ENCODE results near the gene C1orf146. TPM values are rescaled to one million over a fixed set of nuclear protein-coding genes. Genes with fewer than 3 reads are reported as not detected.
"Not testable (repeated sequence)": the region's sequence is repeated elsewhere in the genome, so short reads cannot be mapped to it uniquely, and the experiment has no call there.

Gene C1orf146
- total and polyA plus RNA-seq, 5 experiments from 2014 or later = not detected

DNA sequence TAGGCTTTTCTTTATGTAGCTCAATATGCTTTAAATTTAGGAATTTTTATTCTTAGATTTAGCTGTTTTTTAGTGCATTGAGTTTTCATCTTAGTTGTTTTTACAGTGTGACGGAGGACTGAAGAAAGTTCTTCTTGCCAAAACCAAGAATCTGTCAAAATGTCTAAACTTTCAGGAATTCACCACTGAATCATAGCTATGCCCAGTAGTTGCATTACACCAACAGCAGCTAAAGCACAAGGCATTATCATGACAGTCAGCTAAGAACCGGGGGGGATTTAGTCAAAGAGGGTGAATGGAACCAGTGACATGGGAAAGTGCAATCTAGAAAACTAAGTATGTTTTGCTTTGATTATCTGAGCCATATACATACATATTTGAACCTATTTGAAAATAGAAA lies 6.5 kb upstream of the C1orf146 start:
- H3K4me1 Mint-ChIP-seq = peaks cover 10 to 14% (median 12%) of the 10 kb centered on the region in 4 donors
- ATAC-seq (no peak), DNase-seq (no peak)
- H3K9me3 Mint-ChIP-seq = peaks cover 0 to 10% (median 0%) of the 10 kb centered on the region in 9 donors
- no peaks in the 10 kb centered on the region for H3K27me3 Mint-ChIP-seq
- POLR2A ChIA-PET = no interaction called here
- no peak overlapping the region for H3K4me3 Mint-ChIP-seq
- no peak overlapping the region for H3K27ac Mint-ChIP-seq
- peaks cover 0 to 8% (median 4%) of the 10 kb centered on the region in 3 donors for H3K36me3 Mint-ChIP-seq

GRCh38 chr1:92218559-92218958 lies 844 bp downstream of the C1orf146 start:
- H3K27ac Mint-ChIP-seq = no peak overlapping the region

DNA sequence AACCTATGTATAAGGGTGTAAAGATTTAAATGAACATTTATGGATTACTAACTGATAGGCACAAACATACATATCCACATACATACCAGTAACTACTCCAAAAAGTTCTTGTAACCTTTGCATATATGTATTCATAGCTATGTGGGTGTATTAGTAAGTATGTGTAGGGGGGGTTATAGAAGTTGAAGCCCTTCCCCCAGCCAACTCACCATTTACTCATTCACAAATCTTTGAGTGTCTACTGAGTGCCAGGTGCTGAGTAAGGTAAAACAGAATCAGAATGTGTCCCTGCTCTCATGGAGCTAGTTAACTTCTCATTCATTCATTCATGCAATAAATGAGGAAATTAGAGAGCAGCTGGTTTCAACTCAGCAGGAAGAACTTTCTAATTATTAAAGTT lies 1.3 kb downstream of the C1orf146 start:
- H3K36me3 Mint-ChIP-seq = peaks cover 0 to 4% (median 0%) of the 10 kb centered on the region in 3 donors
- no peak overlapping the region for H3K4me3 Mint-ChIP-seq
- peaks cover 0 to 3% (median 0%) of the 10 kb centered on the region in 9 donors for H3K9me3 Mint-ChIP-seq
- DNase-seq = no peak
- H3K4me1 Mint-ChIP-seq = no peaks in the 10 kb centered on the region
- H3K27ac Mint-ChIP-seq = no peak overlapping the region
- ATAC-seq = no peak
- H3K27me3 Mint-ChIP-seq = peaks cover 0 to 3% (median 0%) of the 10 kb centered on the region in 5 donors
- POLR2A ChIA-PET = no interaction called here

More at GRCh38 chr1:92218559-92218958, 844 bp downstream of the C1orf146 start:
- peaks cover 0 to 3% (median 0%) of the 10 kb centered on the region in 9 donors for H3K9me3 Mint-ChIP-seq
- H3K36me3 Mint-ChIP-seq = peaks cover 0 to 4% (median 0%) of the 10 kb centered on the region in 3 donors
- ATAC-seq (no peak), DNase-seq (no peak)
- H3K27me3 Mint-ChIP-seq = peaks cover 0 to 3% (median 0%) of the 10 kb centered on the region in 5 donors
- POLR2A ChIA-PET = no interaction called here
- no peak overlapping the region for H3K4me3 Mint-ChIP-seq
- no peaks in the 10 kb centered on the region for H3K4me1 Mint-ChIP-seq

GRCh38 chr1:92228401-92228800 lies 10.7 kb downstream of the C1orf146 start:
- Mint-ChIP-seq H3K9me3 (peaks cover 0 to 5% (median 0%) of the 10 kb centered on the region in 9 donors), H3K4me1 (no peaks in the 10 kb centered on the region), H3K27me3 (peaks cover 0 to 3% (median 0%) of the 10 kb centered on the region in 5 donors), H3K36me3 (peaks cover 0 to 3% (median 0%) of the 10 kb centered on the region in 3 donors), H3K27ac (peak overlapping the region in 1 of 10 donors; percentile 18), H3K4me3 (no peak overlapping the region)
- no peak for DNase-seq
- POLR2A ChIA-PET = no interaction called here
- ATAC-seq = no peak

DNA sequence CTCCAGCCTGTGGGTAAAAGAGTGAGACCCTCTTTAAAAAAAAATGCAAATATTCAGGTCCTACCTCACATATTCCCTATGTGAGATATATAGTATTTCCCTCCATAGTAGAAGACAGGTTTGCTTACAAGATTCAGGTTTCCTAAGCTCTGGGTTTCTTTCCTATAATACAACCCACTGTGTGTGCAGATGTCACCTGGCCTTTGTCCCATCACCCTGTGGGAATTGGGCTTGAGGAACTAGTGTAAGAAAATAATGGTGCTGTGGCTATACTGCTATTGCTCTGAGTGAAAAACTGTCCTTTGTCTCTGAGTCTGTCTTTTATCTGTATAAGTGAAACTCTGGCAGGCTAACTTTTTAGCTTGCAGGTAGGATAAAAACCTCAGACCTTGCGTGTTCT lies 13.0 kb downstream of the C1orf146 start:
- H3K9me3 Mint-ChIP-seq = peaks cover 0 to 5% (median 0%) of the 10 kb centered on the region in 9 donors
- no peak for ATAC-seq
- no peaks in the 10 kb centered on the region for H3K4me1 Mint-ChIP-seq
- peaks cover 0 to 3% (median 0%) of the 10 kb centered on the region in 3 donors for H3K36me3 Mint-ChIP-seq
- POLR2A ChIA-PET = no interaction called here
- no peak overlapping the region for H3K4me3 Mint-ChIP-seq
- no peak for DNase-seq
- H3K27me3 Mint-ChIP-seq = peaks cover 0 to 7% (median 3%) of the 10 kb centered on the region in 5 donors
- no peak overlapping the region for H3K27ac Mint-ChIP-seq

DNA sequence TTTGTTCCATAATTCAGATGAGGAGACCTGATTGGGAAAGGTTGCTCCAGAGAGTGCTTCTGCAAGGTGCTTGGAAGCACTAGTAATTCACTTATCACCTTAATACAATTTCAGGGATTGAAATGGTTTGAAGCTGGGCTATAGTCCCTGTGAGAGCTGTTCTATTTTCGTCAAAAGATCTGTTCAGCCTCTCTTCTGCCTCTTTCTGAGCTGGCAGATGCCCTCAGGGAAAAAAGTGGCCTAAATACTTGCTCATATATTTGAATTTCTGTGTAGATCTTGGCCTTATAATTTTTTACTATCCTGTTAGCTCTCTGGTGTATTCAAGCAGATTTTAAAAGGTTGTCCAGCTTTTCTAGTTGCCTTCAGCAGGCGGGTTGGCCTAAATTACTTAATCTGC lies 22.3 kb downstream of the C1orf146 start:
- Mint-ChIP-seq H3K27me3 (peaks cover 0 to 13% (median 3%) of the 10 kb centered on the region in 5 donors), H3K36me3 (no peaks in the 10 kb centered on the region), H3K4me1 (peaks cover 0 to 1% (median 0%) of the 10 kb centered on the region in 4 donors), H3K4me3 (no peak overlapping the region), H3K27ac (no peak overlapping the region), H3K9me3 (peaks cover 0 to 2% (median 0%) of the 10 kb centered on the region in 9 donors)
- POLR2A ChIA-PET = no interaction called here
- no peak for DNase-seq
- no peak for ATAC-seq

- Mint-ChIP-seq H3K9me3 (no peaks in the 10 kb centered on the region), H3K27me3 (no peaks in the 10 kb centered on the region), H3K4me3 (no peak overlapping the region), H3K36me3 (peaks cover 0 to 19% (median 7%) of the 10 kb centered on the region in 3 donors), H3K27ac (peak overlapping the region in 5 of 10 donors; percentile 5 to 73 (median 58)), H3K4me1 (peaks cover 0 to 1% (median 0%) of the 10 kb centered on the region in 4 donors)
- POLR2A ChIA-PET = no interaction called here
- DNase-seq = no peak
- ATAC-seq = no peak
These were observed 26.7 kb downstream of the C1orf146 start for GRCh38 chr1:92244376-92244775.

- H3K27me3 Mint-ChIP-seq, H3K4me1 Mint-ChIP-seq, POLR2A ChIA-PET, DNase-seq, H3K4me3 Mint-ChIP-seq, ATAC-seq: not testable (repeated sequence)
- Mint-ChIP-seq H3K27ac (peak overlapping the region in 1 of 10 donors; percentile 41), H3K36me3 (peaks cover 39 to 87% (median 71%) of the 10 kb centered on the region in 3 donors), H3K9me3 (peaks cover 1 to 31% (median 25%) of the 10 kb centered on the region in 9 donors)
These were observed 37.0 kb downstream of the C1orf146 start for GRCh38 chr1:92254714-92255113.

- H3K27ac Mint-ChIP-seq = no peak overlapping the region
- POLR2A ChIA-PET = no interaction called here
- H3K36me3 Mint-ChIP-seq = peaks cover 40 to 96% (median 90%) of the 10 kb centered on the region in 3 donors
- H3K4me1 Mint-ChIP-seq = peaks cover 0 to 4% (median 2%) of the 10 kb centered on the region in 4 donors
- no peak overlapping the region for H3K4me3 Mint-ChIP-seq
- peaks cover 1 to 19% (median 15%) of the 10 kb centered on the region in 9 donors for H3K9me3 Mint-ChIP-seq
- DNase-seq (no peak), ATAC-seq (no peak)
- no peaks in the 10 kb centered on the region for H3K27me3 Mint-ChIP-seq
These were observed 41.6 kb downstream of the C1orf146 start for GRCh38 chr1:92259350-92259749.

GRCh38 chr1:92262516-92262915 lies 44.8 kb downstream of the C1orf146 start:
- no peak for DNase-seq
- no peak for ATAC-seq
- Mint-ChIP-seq H3K27ac (peak overlapping the region in 1 of 10 donors; percentile 80), H3K9me3 (peaks cover 0 to under 1% (median 0%) of the 10 kb centered on the region in 9 donors), H3K27me3 (no peaks in the 10 kb centered on the region), H3K4me1 (no peaks in the 10 kb centered on the region), H3K36me3 (peaks cover 24 to 88% (median 62%) of the 10 kb centered on the region in 3 donors), H3K4me3 (no peak overlapping the region)
- POLR2A ChIA-PET = no interaction called here

DNA sequence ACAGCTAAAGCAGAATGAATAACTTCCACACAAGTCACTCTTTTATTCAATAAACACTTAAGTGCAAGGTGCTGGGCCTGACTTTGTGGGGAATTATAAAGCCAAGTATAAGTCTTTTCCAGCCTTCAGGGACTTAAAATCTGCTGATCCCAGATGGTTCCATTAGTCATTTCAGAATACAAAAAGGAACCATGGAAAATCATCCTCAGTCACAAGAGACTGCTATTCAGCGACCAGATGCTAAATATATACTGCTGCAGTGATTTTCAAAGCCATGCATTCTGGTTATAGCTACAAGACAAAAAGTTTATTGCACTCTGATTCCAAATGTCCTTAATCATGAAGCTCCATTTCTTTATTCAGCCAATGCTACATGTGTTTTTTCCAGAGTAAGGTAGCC lies 55.3 kb downstream of the C1orf146 start:
- H3K36me3 Mint-ChIP-seq = peaks cover 6 to 77% (median 31%) of the 10 kb centered on the region in 3 donors
- peaks cover 0 to 12% (median 7%) of the 10 kb centered on the region in 4 donors for H3K4me1 Mint-ChIP-seq
- ATAC-seq = no peak
- H3K27me3 Mint-ChIP-seq = no peaks in the 10 kb centered on the region
- H3K9me3 Mint-ChIP-seq = no peaks in the 10 kb centered on the region
- no peak overlapping the region for H3K4me3 Mint-ChIP-seq
- DNase-seq = no peak
- H3K27ac Mint-ChIP-seq = no peak overlapping the region
- POLR2A ChIA-PET = interaction anchor here (0.6 to 0.7 kb wide), 2 partner anchors 281 to 364 kb away, joined by 3 to 4 read pairs; no protein-coding TSS in a partner anchor

- ATAC-seq (no peak), DNase-seq (no peak)
- H3K9me3 Mint-ChIP-seq = no peaks in the 10 kb centered on the region
- H3K4me3 Mint-ChIP-seq = no peak overlapping the region
- H3K27ac Mint-ChIP-seq = peak overlapping the region in 3 of 10 donors; percentile 3 to 13 (median 9)
- peaks cover 0 to 18% (median 7%) of the 10 kb centered on the region in 4 donors for H3K4me1 Mint-ChIP-seq
- POLR2A ChIA-PET = no interaction called here
- H3K27me3 Mint-ChIP-seq = no peaks in the 10 kb centered on the region
- H3K36me3 Mint-ChIP-seq = peaks cover 11 to 72% (median 39%) of the 10 kb centered on the region in 3 donors
These were observed 57.2 kb downstream of the C1orf146 start for GRCh38 chr1:92274939-92275338.

- POLR2A ChIA-PET = no interaction called here
- Mint-ChIP-seq H3K9me3 (no peaks in the 10 kb centered on the region), H3K27ac (no peak overlapping the region), H3K4me3 (no peak overlapping the region), H3K27me3 (no peaks in the 10 kb centered on the region), H3K4me1 (peaks cover 0 to 26% (median 9%) of the 10 kb centered on the region in 4 donors), H3K36me3 (peaks cover 18 to 77% (median 47%) of the 10 kb centered on the region in 3 donors)
- ATAC-seq (no peak), DNase-seq (no peak)
These were observed 58.4 kb downstream of the C1orf146 start for GRCh38 chr1:92276082-92276481.
